IMR-90 (cell line): ENCODE results near the gene GPRC5C.

ENCODE experiments used
- BHLHE40 ChIP-seq: fragments of 150-350 bp; IDR thresholded peaks from 2 replicates; pipeline ENCODE4 v1.6.1; 2016; ENCODE audit warnings: mild to moderate bottlenecking, low read depth, low read length
- CEBPB ChIP-seq: IDR thresholded peaks from 2 replicates; pipeline ENCODE4 v1.6.1; 2012; ENCODE audit warnings: low read depth, low read length, improper control_type of control experiment
- CHD1 ChIP-seq: IDR thresholded peaks from 2 replicates; pipeline ENCODE4 v1.6.1; 2012; ENCODE audit warnings: low read depth, low read length, improper control_type of control experiment
- FOS ChIP-seq: fragments of 150-350 bp; IDR thresholded peaks from 2 replicates; pipeline ENCODE4 v1.6.1; 2016; ENCODE audit warnings: low read depth, low read length
- MAZ ChIP-seq: IDR thresholded peaks from 2 replicates; pipeline ENCODE4 v1.6.1; 2012; ENCODE audit warnings: low read depth, mild to moderate bottlenecking, low read length, improper control_type of control experiment, moderate library complexity, borderline replicate concordance
- MXI1 ChIP-seq: IDR thresholded peaks from 2 replicates; pipeline ENCODE4 v1.6.1; 2012; ENCODE audit warnings: low read depth, mild to moderate bottlenecking, low read length, moderate library complexity, borderline replicate concordance
- NFE2L2 ChIP-seq: fragments of 150-350 bp; IDR thresholded peaks from 2 replicates; pipeline ENCODE4 v1.6.1; 2016; ENCODE audit warnings: low read depth, mild to moderate bottlenecking, low read length
- POLR2A ChIP-seq: IDR thresholded peaks from 2 replicates; pipeline ENCODE4 v1.6.1; 2012; ENCODE audit warnings: mild to moderate bottlenecking, low read depth, low read length
- RAD21 ChIP-seq: IDR thresholded peaks from 2 replicates; pipeline ENCODE4 v1.6.1; 2012; ENCODE audit warnings: low read length, improper control_type of control experiment
- RCOR1 ChIP-seq: IDR thresholded peaks from 2 replicates; pipeline ENCODE4 v1.6.1; 2012; ENCODE audit warnings: mild to moderate bottlenecking, low read length, improper control_type of control experiment; ENCODE audit not compliant: insufficient replicate concordance
- RFX5 ChIP-seq: IDR thresholded peaks from 2 replicates; pipeline ENCODE4 v1.8.0; 2012; ENCODE audit warnings: low read depth, mild to moderate bottlenecking, low read length, moderate library complexity
- SMC3 ChIP-seq: fragments of 150-350 bp; IDR thresholded peaks from 2 replicates; pipeline ENCODE4 v1.6.1; 2016; ENCODE audit warnings: low read depth, mild to moderate bottlenecking, antibody characterized with exemption, low read length, moderate library complexity
- USF2 ChIP-seq: fragments of 150-350 bp; IDR thresholded peaks from 2 replicates; pipeline ENCODE4 v1.6.1; 2017; ENCODE audit warnings: mild to moderate bottlenecking, antibody characterized with exemption, low read length, low read depth
- TF ChIP-seq, protein P1 (sequence below): conservative IDR thresholded peaks from 2 replicates; pipeline ENCODE4 v1.5.1; 2012; ENCODE audit warnings: mild to moderate bottlenecking, low read depth, low read length, improper control_type of control experiment

- TF ChIP-seq, protein P1, sequence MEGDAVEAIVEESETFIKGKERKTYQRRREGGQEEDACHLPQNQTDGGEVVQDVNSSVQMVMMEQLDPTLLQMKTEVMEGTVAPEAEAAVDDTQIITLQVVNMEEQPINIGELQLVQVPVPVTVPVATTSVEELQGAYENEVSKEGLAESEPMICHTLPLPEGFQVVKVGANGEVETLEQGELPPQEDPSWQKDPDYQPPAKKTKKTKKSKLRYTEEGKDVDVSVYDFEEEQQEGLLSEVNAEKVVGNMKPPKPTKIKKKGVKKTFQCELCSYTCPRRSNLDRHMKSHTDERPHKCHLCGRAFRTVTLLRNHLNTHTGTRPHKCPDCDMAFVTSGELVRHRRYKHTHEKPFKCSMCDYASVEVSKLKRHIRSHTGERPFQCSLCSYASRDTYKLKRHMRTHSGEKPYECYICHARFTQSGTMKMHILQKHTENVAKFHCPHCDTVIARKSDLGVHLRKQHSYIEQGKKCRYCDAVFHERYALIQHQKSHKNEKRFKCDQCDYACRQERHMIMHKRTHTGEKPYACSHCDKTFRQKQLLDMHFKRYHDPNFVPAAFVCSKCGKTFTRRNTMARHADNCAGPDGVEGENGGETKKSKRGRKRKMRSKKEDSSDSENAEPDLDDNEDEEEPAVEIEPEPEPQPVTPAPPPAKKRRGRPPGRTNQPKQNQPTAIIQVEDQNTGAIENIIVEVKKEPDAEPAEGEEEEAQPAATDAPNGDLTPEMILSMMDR: no peak
- no peak for TF ChIP-seq RFX5
- TF ChIP-seq POLR2A: no peak
- no peak for TF ChIP-seq MAZ
- no peak for TF ChIP-seq NFE2L2
- TF ChIP-seq USF2: no peak
- TF ChIP-seq RAD21: no peak
- TF ChIP-seq CEBPB: no peak
- no peak for TF ChIP-seq MXI1
- TF ChIP-seq RCOR1: no peak
- TF ChIP-seq SMC3: no peak
- TF ChIP-seq FOS: no peak
- no peak for TF ChIP-seq CHD1
- TF ChIP-seq BHLHE40: no peak
Observed at GRCh38 chr17:74451557-74451956, 19.7 kb downstream of the GPRC5C start.
